Adrenal gland (tissue), 5 donors: ENCODE data around the gene RYR3.

Experiments used
- CTCF ChIP-seq, 6 experiments: fragments of 450-650 bp in 4 of 6; fragments of 200-600 bp in 2 of 6; sonication (generic) in 1 of 6; IDR thresholded peaks; 1 replicate in 5 of 6; 2 replicates in 1 of 6; pipeline versions ENCODE4 v1.5.1 to v1.8.0; 2016 to 2021; ENCODE audit warnings: antibody characterized with exemption in 6 of 6, mild to moderate bottlenecking in 2 of 6, moderate library complexity in 1 of 6
- POLR2A ChIP-seq, 2 donors: fragments of 450-650 bp; IDR thresholded peaks; one replicate each; pipeline ENCODE4 v1.6.1; 2017; ENCODE audit warnings: antibody characterized with exemption in 2 of 2, mild to moderate bottlenecking in 2 of 2, moderate library complexity in 1 of 2
- donor health status: DM: no; HTN: no; CAD: no.

GRCh38 chr15:33671456-33671855 lies 360.7 kb downstream of the RYR3 start:
- TF ChIP-seq POLR2A (IDR thresholded peaks at IDR 0.05) (no peak), CTCF (IDR thresholded peaks at IDR 0.05) (no peak)
